ENCODE measurements around the gene CHKB.

CHKB gene

DNA sequence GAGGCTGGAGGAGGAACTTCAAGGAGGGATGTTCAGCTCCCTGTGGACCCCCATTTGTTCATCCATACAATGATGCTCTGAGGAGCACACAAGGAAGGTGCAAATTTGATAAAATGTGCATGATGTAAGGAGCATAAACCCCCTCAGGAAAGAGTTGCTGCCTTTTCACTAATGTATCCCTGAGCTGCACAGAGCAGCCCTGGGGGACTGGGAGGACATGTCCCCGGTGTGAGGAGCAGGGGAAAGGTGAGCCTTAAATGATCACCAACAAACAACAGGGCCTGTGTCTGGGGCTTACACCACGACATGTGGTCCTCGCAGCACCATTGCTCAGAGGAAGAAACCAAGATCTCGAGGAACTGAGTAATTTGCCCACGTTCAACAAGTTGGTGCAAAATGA is 14.4 kb upstream of the CHKB start:
- DNase-seq = no peak

DNA sequence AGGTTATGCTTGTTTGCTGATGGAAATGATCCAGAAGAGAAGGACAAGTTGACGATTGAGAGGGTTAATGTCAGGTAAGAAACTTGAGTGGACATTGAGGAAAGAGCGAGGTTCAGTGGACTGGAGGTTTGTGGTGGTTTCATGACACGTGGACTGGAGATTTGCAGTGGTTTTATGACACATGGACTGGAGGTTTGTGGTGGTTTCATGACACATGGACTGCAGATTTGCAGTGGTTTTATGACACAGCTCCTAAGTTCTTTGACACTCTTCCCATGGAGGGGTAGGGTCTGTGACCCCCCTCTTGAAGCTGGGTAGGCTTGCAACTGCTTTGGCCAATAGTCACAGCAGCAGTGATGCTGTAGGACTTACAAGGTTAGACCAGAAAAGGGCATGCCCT is 12.5 kb upstream of the CHKB start:
- no peak for DNase-seq

DNA sequence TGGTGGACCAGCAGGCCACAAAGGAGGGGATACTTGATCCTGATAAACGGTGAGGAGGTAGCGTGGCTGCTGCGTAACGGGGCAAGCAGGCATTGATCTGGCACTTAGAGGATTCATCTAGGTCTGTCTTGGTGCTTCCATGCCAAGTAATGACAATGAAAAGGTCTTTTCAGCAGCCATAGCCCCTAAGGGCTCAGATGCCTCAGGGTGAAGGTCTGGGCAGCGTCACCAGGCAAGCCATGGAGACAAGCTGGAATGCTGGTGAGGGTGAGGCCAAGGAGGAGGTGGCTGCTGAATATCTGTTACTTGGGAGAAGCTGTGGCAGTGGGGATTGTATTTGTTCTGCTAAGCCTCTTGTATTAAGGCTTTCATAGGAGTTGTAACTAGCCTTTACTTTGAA is 4.8 kb upstream of the CHKB start:
- no peak for DNase-seq

DNA sequence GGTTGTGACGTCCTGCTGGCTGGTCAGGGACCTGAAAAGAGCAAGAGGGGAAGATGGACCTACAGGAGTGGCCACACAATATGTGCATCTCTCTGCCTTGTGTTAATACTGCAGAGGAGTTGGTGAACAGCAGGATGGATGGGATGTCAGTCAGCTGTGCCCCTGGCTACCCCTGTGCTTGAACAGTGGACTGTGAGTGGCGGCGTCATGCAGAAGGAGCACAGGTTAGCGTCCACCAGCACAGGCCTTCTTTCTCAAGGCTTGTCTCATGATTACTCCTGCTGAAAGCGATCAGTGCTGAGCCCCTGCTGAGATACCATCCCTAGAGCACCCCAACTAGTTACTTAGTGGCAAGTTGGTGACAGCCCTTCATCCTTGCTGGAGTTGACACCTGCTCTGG is 3.8 kb upstream of the CHKB start:
- no peak for DNase-seq

DNA sequence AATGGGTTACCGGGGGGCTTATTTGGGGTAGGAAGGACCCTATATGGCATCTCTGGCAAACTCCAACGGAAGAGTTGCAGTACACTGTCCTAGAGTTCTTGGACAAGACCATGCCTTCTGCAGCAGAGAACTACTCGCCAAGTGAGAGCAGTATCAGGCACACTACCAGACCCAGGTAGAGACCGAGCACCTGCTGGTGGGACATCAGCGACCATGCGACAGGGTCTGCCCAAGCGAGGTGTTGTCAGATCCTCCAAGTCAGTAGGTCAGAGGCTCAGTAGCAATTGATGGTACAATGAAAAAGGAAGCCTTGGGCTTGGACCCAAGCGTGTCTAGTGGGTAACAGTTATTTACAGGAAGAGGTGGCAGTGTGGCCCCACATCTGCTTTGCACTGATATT is 3.1 kb upstream of the CHKB start:
- no peak for DNase-seq

DNA sequence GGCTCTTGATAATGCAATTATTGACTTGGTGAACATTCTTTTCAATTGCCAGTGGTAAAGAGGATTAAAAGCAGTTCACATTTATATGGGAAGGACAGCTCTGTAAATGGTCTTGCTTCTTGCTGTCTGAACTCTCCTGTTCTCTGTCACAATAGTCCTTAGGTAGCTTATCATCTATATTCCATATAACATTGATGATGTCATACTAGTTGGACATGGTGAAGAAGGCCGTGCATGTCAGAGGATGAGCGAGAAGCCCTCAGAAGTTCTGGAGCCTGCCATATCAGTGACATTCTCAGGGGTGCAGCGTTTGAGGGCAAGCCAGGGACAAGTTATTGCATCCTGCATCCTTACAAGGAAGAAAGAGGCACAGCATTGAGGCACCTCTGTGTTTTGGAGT is 2.6 kb upstream of the CHKB start:
- DNase-seq = no peak

DNA sequence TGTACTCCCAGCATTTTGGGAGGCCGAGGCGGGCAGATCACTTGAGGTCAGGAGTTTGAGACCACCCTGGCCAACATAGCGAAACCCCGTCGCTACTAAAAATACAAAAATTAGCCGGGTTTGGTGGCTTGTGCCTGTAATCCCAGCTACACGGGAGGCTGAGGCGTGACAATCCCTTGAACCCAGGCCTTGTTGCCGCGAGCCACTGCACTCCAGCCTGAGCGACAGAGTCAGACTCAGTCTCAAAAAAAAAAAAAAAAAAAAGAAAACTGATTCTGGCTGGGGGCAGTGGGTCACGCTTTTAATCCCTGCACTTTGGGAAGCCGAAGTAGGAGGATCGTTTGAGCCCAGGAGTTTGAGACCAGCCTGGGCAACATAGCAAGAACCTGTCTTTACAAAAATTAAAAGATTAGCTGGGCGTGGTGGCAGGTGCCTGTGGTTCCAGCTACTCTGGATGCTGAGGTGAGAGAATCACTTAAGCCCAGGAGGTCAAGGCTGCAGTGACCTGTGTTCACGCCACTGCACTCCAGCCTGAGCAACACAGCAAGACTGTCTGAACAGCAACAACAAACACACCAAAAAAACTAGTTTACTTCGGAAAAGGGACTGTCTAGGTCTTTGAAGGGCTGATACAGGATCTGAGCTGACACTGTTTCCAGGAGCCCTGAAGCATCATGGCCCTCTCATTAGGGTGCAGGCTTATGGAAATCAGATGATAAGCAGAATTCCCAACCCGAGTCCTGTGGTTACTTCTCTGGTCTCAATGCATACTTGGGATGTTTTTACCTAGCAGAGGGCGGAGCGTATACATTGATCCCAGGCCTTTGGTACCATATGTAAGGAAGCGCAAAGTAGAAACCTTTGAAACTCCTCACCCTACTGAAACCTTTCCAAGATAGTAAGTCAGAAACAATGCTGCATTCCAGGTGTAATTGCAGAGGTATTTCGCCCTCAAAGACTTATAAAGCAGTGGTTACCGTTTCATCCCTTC is 1.8 kb upstream of the CHKB start:
- no peak for DNase-seq

DNA sequence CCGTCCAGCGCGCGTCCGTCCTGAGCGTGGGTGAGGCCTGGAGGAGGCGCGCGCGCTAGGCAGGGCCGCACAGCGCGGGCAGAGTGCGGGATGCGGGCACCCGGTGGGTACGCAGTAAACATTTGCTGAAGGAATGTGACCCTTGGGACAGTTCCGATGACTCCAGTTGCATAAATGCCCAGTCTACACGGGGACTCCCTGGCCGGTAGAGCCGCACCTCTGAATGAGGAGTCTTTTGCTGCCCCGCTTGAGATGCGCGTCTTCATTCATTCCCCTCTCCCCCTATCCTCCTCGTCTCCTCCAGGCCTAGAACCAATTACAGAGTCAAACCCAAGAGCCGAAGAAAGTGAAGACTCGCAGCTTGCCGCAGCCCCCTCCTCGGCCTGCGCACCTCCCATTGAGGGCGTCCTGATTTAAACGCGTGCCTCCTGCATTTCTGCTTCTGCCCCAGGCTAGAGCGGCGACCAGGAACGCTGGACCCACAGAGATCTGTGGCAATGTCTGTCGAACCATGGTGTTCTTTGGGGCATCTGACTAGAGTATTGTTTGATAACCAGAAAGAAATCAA is 729 bp upstream of the CHKB start:
- DNase-seq = no peak

DNA sequence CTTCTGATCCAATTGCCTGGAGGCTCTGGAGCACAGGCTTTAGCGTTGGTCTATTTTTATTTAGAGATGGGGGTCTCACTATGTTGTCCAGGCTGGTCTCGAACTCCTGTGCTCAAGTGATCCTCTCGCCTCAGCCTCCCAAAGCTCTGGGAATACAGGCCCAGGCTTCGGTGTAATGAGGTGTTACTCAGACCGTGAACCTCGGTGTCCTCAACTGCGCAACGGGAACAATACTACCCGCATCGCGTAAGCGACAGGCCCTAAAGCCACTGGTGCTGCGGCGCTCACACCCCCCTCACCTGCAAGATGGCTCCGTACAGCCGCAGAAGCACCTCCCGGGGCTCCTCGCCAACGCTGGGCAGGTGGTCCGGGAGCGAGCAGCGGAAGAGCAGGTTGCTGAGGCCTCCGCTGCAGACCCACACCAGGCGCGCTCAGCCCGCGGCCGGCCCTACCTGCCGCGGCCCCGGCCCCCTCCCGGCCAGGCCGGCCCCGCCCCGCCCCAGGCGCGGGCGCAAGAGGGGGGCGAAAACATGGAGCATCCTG is 628 bp downstream of the CHKB start:
- DNase-seq = no peak

DNA sequence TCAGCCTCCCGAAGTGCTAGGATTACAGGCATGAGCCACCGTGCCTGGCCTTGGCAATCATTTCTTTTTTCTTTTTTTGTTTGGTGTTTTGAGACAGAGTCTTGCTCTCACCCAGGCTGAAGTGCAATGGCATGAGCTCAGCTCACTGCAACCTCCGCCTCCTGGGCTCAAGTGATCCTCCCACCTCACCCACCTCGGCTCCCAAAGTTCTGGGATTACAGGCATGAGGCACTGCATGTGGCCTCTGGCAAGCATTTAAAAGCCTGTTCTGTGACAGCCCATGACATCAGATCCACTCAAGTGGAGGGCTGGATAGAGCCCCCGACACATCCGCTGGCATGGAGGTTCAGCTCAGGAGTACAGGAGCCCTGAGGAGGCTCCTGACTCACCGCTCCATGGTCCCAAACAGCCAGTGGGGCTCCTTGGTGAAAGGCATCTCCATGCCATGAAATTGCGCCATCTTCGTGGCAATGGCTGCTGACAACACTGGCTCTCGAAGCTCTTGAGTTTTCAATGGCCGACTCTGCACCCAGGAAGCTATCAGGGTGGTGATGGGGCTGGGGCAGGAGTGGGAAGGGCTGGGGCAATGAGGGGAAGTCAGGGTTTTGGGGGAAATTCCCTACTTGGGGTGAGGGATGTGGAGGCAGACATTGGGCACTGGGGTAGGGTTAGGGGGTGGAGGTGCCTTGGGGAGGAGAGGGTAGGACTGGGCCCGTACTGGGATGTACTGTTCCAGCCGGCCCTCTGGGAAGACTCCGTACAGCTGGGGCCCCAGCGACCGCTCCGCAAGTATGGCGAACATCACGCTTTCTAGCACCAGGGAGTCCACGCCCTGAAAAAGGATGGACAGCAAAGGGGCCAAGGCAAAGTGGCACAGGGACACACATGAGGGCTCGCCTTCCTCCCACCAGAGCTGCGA is 1.4 kb downstream of the CHKB start:
- DNase-seq = no peak

DNA sequence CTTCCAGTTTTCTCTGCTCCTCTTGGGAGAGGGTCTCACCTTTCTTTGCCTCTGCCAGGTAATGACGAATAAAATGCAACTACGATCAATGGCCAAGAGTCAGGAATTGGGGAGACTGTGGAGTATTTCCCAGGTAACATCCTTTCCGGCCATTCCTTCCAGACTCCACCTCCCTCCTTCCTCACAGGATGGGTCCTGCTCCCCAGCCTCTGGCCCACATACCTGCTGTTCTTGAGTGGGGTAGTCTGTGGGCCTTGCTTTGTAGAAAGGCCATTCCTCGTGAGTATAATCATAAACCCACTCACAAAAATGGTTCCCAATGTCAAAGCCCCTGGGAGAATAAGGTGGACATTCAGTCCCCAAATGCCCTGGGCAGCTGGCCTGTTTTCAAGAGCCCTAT is 2.9 kb downstream of the CHKB start:
- DNase-seq = no peak

DNA sequence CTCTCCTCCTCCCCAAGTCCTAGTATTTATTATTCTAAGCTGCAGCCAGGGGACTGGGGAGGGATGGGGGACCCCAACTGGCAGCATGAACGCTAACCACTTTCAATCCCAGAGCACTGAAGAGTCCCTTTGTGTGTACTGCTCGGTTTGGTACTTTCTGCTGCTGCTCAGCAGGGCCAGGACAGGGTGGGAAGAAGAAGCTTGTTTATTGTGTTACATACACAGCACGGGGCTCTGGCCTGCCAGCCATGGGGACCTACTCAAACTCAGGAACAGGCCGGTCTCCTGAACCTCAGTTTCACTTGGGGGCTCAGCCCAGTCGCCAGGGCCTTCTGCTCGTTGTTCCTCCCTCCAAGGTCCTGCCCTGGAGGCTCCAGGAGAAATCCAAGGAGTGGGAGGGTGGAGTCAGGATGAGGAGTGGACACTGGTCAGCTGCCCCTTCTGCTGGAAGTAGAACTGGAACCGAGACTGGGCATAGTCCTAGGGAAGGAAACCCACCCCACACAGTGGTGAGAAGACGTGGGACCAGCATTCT is 3.8 kb downstream of the CHKB start:
- no peak for DNase-seq

DNA sequence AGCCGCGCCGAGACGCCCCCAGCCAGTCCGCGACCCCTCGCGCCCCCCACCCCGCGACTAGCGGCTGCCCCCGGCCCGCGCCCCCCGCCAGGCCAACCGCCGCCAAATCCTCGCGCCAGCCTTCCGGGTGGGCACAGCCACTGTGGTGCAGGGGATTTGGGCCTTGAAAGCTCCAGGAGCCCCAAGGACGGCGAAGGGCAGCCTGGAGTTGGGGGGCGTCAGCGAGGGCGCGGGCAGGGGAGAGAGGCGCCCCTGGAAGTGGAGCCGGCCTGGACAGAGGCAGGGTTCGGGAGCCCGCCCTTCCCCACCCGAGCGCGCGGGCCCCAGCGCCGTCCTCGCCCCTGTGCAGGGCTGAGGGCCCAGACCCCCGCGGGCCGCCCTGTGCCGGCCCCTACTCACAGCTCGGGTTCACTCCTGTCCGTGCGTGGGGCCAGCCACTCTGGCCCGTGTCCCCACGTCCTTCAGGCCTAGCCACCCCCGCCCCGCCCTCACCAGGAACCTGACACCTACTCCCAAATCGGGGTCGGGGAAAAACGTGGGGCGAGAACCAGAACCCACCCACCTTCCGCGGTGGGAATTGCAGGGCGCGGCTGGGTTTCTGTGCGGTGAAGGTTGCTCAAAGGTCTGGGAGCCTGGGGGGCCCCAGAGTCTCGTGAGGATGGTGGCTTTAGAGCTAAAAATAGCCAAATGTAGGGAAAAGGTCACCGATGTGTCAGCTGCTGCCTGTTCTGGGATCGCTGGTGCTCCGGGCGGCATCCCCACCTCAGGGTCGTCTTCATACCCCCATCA is 4.5 kb downstream of the CHKB start, which contains the start of gene CPT1B:
CPT1B (minus strand) TSS at position 441 of the 789 bp plus-strand sequence. CDS start 512 bp downstream, outside the sequence.
- no peak for DNase-seq

DNA sequence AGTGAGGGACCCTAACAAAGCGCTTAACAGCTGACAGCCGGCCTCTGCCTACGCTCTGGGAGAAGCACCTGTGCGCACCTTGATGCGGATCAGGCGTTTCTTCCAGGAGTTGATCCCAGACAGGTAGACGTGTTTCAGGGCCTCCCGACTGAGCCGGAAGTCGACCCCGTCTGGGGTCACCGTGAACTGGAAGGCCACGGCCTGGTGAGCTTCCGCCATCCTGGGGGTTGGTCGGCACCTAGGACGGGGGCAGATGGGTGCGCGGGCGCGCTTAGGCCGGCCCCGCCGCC is 5.0 kb downstream of the CHKB start:
- DNase-seq = no peak

DNA sequence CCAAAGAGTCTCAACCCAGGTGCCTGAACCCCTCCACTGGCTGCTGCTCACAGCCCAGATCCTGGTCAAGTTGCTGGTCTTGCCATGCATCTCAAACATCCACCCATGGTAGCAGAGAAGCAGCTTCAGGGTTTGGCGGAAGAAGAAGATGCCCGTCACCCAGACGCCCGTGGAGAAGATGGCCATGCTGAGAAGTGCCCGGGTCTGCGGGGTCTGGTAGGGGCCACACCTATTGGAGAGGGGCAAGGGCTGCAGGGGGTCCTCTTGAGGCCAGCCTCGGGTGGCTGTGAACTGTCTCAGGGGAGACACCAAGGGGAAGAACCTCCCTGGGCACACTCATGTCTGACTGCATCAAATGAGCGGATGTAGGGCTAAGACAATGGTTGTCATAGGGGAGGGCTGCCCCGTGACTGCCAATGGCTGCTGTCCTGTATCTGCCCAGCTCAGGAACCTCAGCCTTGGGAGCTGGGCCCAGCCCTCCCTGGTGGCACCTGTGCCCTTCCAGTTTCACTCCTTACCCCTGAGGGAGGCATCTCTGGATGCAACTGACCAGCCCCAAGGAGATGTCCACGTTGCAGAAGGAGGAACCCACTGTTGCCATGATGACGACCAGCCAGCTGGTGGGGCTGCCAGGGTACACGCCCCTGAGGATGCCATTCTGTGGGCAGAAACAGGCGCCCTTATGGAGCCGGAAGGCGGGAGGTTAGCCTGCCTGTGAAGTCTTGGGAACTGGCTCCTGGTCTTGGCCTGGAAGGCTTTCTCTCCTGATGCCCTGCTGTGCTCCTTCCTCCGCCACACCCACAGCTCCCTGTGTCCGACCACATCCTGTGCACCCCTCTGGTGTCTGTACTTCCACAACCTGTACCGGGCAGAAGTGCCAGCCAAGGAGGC is 5.6 kb downstream of the CHKB start:
- no peak for DNase-seq

DNA sequence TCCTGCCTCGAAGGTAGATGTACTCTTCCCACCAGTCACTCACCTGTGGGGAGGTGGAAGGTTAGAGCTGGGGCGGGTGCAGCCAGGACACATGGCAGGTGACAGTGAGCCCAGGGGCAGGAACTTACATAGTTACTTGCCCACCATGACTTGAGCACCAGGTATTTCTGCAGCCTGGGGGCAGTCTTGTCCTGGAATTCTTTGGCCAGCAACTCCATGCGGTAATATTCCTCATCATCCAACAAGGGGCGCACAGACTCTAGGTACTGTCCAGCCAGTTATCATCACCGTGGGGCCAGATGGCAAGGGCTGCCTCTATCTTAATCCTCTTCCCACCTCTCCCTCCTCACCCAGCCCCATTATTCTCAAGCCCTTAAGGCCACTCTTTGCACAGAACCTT is 6.6 kb downstream of the CHKB start:
- DNase-seq = no peak

DNA sequence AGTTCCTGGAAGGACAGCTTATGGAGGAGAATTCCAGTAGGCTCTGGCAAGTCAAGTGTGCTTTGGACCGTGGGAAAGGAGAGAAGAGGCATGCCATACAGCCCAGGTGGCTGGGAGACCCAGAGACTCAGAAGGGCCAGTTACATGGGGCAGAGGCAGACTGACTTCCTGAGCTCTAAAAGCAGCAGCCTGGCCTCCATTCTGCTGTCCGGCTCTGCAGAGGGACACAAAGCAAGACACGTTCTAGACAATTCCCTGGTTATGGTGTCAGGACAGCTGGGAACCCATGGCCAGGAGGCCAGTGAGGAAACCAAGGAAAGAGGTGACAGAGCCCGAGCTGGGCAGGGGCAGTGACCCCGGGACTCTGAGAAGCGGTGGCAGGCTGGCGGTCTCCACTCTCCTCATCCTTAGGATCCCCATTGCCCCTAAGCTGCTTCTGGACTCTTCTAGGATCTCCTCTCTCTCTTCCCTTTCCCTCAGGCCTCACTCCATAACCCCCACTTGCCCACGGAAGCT is 7.2 kb downstream of the CHKB start:
- DNase-seq = no peak

DNA sequence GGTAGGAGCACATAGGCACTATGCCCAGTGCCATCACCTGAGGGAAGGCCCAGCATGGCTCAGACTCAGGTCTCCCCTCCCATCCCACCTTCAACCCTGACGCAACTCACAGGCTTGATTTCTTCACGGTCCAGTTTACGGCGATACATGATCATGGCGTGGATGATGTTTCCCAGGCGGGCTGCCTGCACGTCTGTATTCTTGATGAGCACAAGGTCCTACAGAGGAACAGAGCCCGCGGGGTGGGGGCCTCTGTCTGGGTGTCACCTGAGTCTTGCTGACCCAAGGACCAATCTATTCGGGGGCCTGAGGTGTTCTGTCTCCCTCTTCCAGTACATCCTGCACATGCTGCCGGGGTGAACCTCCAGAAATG is 8.3 kb downstream of the CHKB start:
- DNase-seq = no peak

DNA sequence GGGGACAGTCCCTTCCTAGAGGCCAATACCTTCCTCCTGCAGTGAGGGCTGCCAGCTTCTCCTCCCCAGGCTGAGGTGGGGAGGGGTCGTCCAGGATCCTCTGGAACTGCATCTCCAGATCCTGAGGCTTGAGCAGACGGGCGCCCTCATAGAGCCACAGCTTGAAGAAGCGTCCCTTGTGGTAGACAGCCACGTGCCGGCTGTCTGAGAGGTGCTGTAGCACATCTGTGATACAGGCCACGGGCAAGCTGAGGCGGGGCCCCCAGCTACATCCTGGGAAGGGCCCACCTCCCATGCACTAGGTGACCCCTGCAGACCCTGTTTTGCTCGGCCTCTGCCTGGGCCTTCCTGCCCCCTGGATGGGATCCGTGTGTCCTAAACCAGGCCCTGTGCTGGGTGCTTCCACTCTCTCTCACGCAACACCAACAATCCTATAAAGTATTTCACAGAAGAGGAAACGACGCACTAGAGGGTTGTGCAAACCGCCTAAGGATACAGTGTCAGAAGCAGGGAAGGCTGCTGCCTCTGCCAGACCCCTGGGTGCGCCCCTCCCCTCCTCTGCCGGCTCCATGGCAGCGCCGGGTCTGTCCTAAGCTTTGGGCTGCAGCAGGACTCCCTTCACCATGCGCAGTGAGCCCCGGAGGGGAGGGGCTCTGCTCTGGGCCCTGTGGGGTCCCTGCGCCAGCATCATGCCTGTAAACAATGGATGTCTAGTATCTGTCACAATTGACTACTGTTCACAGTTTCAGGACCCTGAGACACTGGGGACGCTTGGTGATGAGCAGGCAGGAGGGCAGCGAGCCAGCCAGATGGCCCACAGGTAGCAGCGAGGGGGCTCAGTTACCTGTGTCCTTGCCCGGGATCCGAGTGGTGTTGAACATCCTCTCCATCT is 8.9 kb downstream of the CHKB start:
- DNase-seq = no peak

DNA sequence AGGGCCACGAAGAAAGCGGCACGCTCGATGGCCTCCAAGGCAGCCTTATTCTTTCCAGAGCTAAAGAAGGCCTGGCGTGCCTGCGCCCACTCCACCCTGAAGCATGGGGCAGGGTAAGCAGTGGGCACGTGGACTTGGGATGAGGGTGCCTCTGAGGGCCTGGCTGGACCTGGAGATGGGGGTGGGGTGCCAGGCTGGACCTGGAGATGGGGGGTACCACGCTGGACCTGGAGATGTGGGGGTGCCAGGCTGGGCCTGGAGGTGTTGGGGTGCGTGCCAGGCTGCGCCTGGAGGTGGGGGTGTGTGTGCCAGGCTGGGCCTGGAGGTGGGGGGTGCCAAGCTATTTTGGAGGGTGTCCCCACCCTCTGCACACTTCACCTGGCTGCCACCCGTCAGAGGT is 9.7 kb downstream of the CHKB start:
- DNase-seq = no peak

Data from GOT3 (cell line).